Measurements from ENCODE around the gene ANKRD44. TPM values are rescaled to one million over a fixed set of nuclear protein-coding genes. Genes with fewer than 3 reads are reported as not detected.
A peak's percentile ranks its signal among the peaks of the same experiment; 100 is the strongest.

The ANKRD44 gene
- total RNA-seq, 2 experiments from 2014 or later: 210 to 249 TPM

GRCh38 chr2:197200762-197201058 lies 109.9 kb downstream of the ANKRD44 start:
- peaks cover 88% of the 10 kb centered on the region for H3K4me1 Mint-ChIP-seq
- H3K4me3 Mint-ChIP-seq: no peak overlapping the region

GRCh38 chr2:197200051-197200761 lies 110.4 kb downstream of the ANKRD44 start:
- H3K36me3 Mint-ChIP-seq: peaks cover 47% of the 10 kb centered on the region

More at GRCh38 chr2:197200762-197201058, 109.9 kb downstream of the ANKRD44 start:
- H3K27ac Mint-ChIP-seq: peak overlapping the region; percentile 86
- no peak for ATAC-seq
- H3K36me3 Mint-ChIP-seq: peaks cover 47% of the 10 kb centered on the region
- H3K27me3 Mint-ChIP-seq: no peaks in the 10 kb centered on the region
- H3K9me3 Mint-ChIP-seq (ENCODE audit: low read depth): no peaks in the 10 kb centered on the region
- no peak for DNase-seq
- CTCF ChIA-PET: interaction anchor here (0.7 to 1.3 kb wide), 2 partner anchors 9 to 38 kb away, joined by 3 read pairs; no protein-coding TSS in a partner anchor

GRCh38 chr2:197198890-197199289 lies 111.7 kb downstream of the ANKRD44 start:
- H3K4me3 Mint-ChIP-seq: peak overlapping the region; percentile 72
- DNase-seq (peak; percentile 98), ATAC-seq (peak; percentile 85)
- peaks cover 89% of the 10 kb centered on the region for H3K4me1 Mint-ChIP-seq
- H3K27me3 Mint-ChIP-seq: no peaks in the 10 kb centered on the region
- H3K27ac Mint-ChIP-seq: peak overlapping the region; percentile 86
- H3K9me3 Mint-ChIP-seq (ENCODE audit: low read depth): no peaks in the 10 kb centered on the region
- H3K36me3 Mint-ChIP-seq: peaks cover 52% of the 10 kb centered on the region
- CTCF ChIA-PET: interaction anchor here (0.9 to 2.8 kb wide), 16 partner anchors 9 to 112 kb away, joined by 3 to 18 read pairs (median 4); partner anchors contain the start of gene ANKRD44

More at GRCh38 chr2:197200051-197200761, 110.4 kb downstream of the ANKRD44 start:
- DNase-seq (no peak), ATAC-seq (no peak)
- Mint-ChIP-seq H3K27ac (peak overlapping the region; percentile 86), H3K4me3 (peak overlapping the region; percentile 0), H3K4me1 (peaks cover 88% of the 10 kb centered on the region), H3K27me3 (no peaks in the 10 kb centered on the region), H3K9me3 (ENCODE audit: low read depth) (no peaks in the 10 kb centered on the region)
- CTCF ChIA-PET: interaction anchor here (0.7 to 2.8 kb wide), 4 partner anchors 8 to 109 kb away, joined by 3 to 18 read pairs (median 4); partner anchors contain the start of gene ANKRD44

GRCh38 chr2:197197895-197198311 lies 112.7 kb downstream of the ANKRD44 start:
- H3K27ac Mint-ChIP-seq: peak overlapping the region; percentile 86
- H3K4me3 Mint-ChIP-seq: peak overlapping the region; percentile 72
- H3K36me3 Mint-ChIP-seq: peaks cover 45% of the 10 kb centered on the region
- peak; percentile 7 for ATAC-seq
- H3K4me1 Mint-ChIP-seq: peaks cover 83% of the 10 kb centered on the region
- H3K27me3 Mint-ChIP-seq: no peaks in the 10 kb centered on the region
- DNase-seq: no peak
- no peaks in the 10 kb centered on the region for H3K9me3 Mint-ChIP-seq (ENCODE audit: low read depth)
- CTCF ChIA-PET: interaction anchor here (0.6 to 2.8 kb wide), 11 partner anchors 8 to 111 kb away, joined by 3 to 18 read pairs (median 4); partner anchors contain the start of gene ANKRD44

- Mint-ChIP-seq H3K36me3 (peaks cover 35% of the 10 kb centered on the region), H3K27me3 (no peaks in the 10 kb centered on the region), H3K27ac (peak overlapping the region; percentile 86), H3K4me1 (peaks cover 84% of the 10 kb centered on the region), H3K4me3 (peak overlapping the region; percentile 40), H3K9me3 (ENCODE audit: low read depth) (no peaks in the 10 kb centered on the region)
- CTCF ChIA-PET: interaction anchor here (0.7 to 1.8 kb wide), 7 partner anchors 9 to 115 kb away, joined by 3 to 4 read pairs (median 3); no protein-coding TSS in a partner anchor
- DNase-seq (no peak), ATAC-seq (peak; percentile 6)
These were observed 113.9 kb downstream of the ANKRD44 start for GRCh38 chr2:197196541-197197180.

- peaks cover 30% of the 10 kb centered on the region for H3K36me3 Mint-ChIP-seq
- H3K9me3 Mint-ChIP-seq (ENCODE audit: low read depth): no peaks in the 10 kb centered on the region
- ATAC-seq (no peak), DNase-seq (no peak)
- H3K4me1 Mint-ChIP-seq: peaks cover 84% of the 10 kb centered on the region
- CTCF ChIA-PET: interaction anchor here (1.1 to 1.7 kb wide), 3 partner anchors 70 to 116 kb away, joined by 3 read pairs; no protein-coding TSS in a partner anchor
- H3K27me3 Mint-ChIP-seq: no peaks in the 10 kb centered on the region
- no peak overlapping the region for H3K4me3 Mint-ChIP-seq
- H3K27ac Mint-ChIP-seq: peak overlapping the region; percentile 86
These were observed 115.1 kb downstream of the ANKRD44 start for GRCh38 chr2:197195518-197195917.

- CTCF ChIA-PET: interaction anchor here (0.6 to 3.5 kb wide), 26 partner anchors 9 to 313 kb away, joined by 3 to 49 read pairs (median 4); partner anchors contain the start of gene ANKRD44
- Mint-ChIP-seq H3K4me3 (peak overlapping the region; percentile 44), H3K27ac (peak overlapping the region; percentile 78), H3K9me3 (ENCODE audit: low read depth) (no peaks in the 10 kb centered on the region), H3K27me3 (no peaks in the 10 kb centered on the region), H3K36me3 (peaks cover 23% of the 10 kb centered on the region), H3K4me1 (peaks cover 77% of the 10 kb centered on the region)
- DNase-seq: peak; percentile 79
- peak; percentile 81 for ATAC-seq
These were observed 118.6 kb downstream of the ANKRD44 start for GRCh38 chr2:197191940-197192322.

- Mint-ChIP-seq H3K27me3 (no peaks in the 10 kb centered on the region), H3K4me3 (peak overlapping the region; percentile 44)
These were observed 119.2 kb downstream of the ANKRD44 start for GRCh38 chr2:197191177-197191939.

GRCh38 chr2:197190100-197190432 lies 120.5 kb downstream of the ANKRD44 start:
- DNase-seq (no peak), ATAC-seq (no peak)
- H3K36me3 Mint-ChIP-seq: peaks cover 29% of the 10 kb centered on the region
- H3K27ac Mint-ChIP-seq: no peak overlapping the region
- no peak overlapping the region for H3K4me3 Mint-ChIP-seq
- no peaks in the 10 kb centered on the region for H3K9me3 Mint-ChIP-seq (ENCODE audit: low read depth)
- CTCF ChIA-PET: interaction anchor here (0.8 to 3.5 kb wide), 11 partner anchors 8 to 188 kb away, joined by 3 to 49 read pairs (median 6); partner anchors contain the start of gene ANKRD44
- H3K4me1 Mint-ChIP-seq: peaks cover 71% of the 10 kb centered on the region
- H3K27me3 Mint-ChIP-seq: no peaks in the 10 kb centered on the region

More at GRCh38 chr2:197191177-197191939, 119.2 kb downstream of the ANKRD44 start:
- H3K9me3 Mint-ChIP-seq (ENCODE audit: low read depth): no peaks in the 10 kb centered on the region
- ATAC-seq (peak; percentile 35), DNase-seq (no peak)
- peaks cover 23% of the 10 kb centered on the region for H3K36me3 Mint-ChIP-seq
- CTCF ChIA-PET: interaction anchor here (0.6 to 3.5 kb wide), 34 partner anchors 9 to 314 kb away, joined by 3 to 49 read pairs (median 5); partner anchors contain the start of gene ANKRD44
- peak overlapping the region; percentile 78 for H3K27ac Mint-ChIP-seq
- peaks cover 73% of the 10 kb centered on the region for H3K4me1 Mint-ChIP-seq

- ATAC-seq (no peak), DNase-seq (no peak)
- no peak overlapping the region for H3K4me3 Mint-ChIP-seq
- H3K27ac Mint-ChIP-seq: no peak overlapping the region
- no peaks in the 10 kb centered on the region for H3K27me3 Mint-ChIP-seq
- H3K9me3 Mint-ChIP-seq (ENCODE audit: low read depth): no peaks in the 10 kb centered on the region
- CTCF ChIA-PET: interaction anchor here (0.8 to 3.5 kb wide), 10 partner anchors 8 to 189 kb away, joined by 3 to 49 read pairs (median 5); partner anchors contain the start of gene ANKRD44
- peaks cover 70% of the 10 kb centered on the region for H3K4me1 Mint-ChIP-seq
- H3K36me3 Mint-ChIP-seq: peaks cover 30% of the 10 kb centered on the region
These were observed 121.0 kb downstream of the ANKRD44 start for GRCh38 chr2:197189426-197190099.

GRCh38 chr2:197185676-197186075 lies 124.9 kb downstream of the ANKRD44 start:
- CTCF ChIA-PET: no interaction called here
- Mint-ChIP-seq H3K36me3 (peaks cover 50% of the 10 kb centered on the region), H3K27ac (peak overlapping the region; percentile 5), H3K4me3 (no peak overlapping the region), H3K4me1 (peaks cover 62% of the 10 kb centered on the region), H3K9me3 (ENCODE audit: low read depth) (no peaks in the 10 kb centered on the region), H3K27me3 (no peaks in the 10 kb centered on the region)
- ATAC-seq: no peak
- DNase-seq: no peak

- Mint-ChIP-seq H3K27ac (no peak overlapping the region), H3K36me3 (peaks cover 54% of the 10 kb centered on the region), H3K4me3 (no peak overlapping the region), H3K27me3 (no peaks in the 10 kb centered on the region), H3K4me1 (peaks cover 57% of the 10 kb centered on the region), H3K9me3 (ENCODE audit: low read depth) (no peaks in the 10 kb centered on the region)
- ATAC-seq: no peak
- CTCF ChIA-PET: interaction anchor here (1.1 to 1.7 kb wide), 2 partner anchors 16 to 72 kb away, joined by 5 to 8 read pairs; no protein-coding TSS in a partner anchor
- no peak for DNase-seq
These were observed 125.5 kb downstream of the ANKRD44 start for GRCh38 chr2:197184959-197185586.

Measured in activated CD8-positive, alpha-beta memory T cell treated with anti-CD3 and anti-CD28 coated beads, Interleukin-2, amount 10 ng/mL, durations not matched to agents 7 days and 5 days (primary cell).